HEK293 (cell line): Measurements from ENCODE around the gene ACP7.
A peak's percentile ranks its signal among the peaks of the same experiment; 100 is the strongest.

Source experiments
- EGR2 ChIP-seq: fragments of 450-650 bp; formaldehyde crosslinking; IDR thresholded peaks from 2 replicates; pipeline ENCODE4 v1.5.1; 2016; ENCODE audit warnings: low read depth, missing biosample characterization, missing genetic modification characterization
- GLI4 ChIP-seq: fragments of 450-650 bp; formaldehyde crosslinking; IDR thresholded peaks from 2 replicates; pipeline ENCODE4 v1.5.1; 2016; ENCODE audit warnings: missing biosample characterization, missing genetic modification characterization
- HOXA7 ChIP-seq: sonication (generic); formaldehyde crosslinking; IDR thresholded peaks from 2 replicates; pipeline ENCODE4 v1.8.1; 2022; ENCODE audit warnings: missing genetic modification reagents, borderline replicate concordance
- REPIN1 ChIP-seq: fragments of 450-650 bp; formaldehyde crosslinking; IDR thresholded peaks from 2 replicates; pipeline ENCODE4 v1.5.1; 2017; ENCODE audit warnings: missing biosample characterization, missing genetic modification characterization, low read depth
- SALL2 ChIP-seq: fragments of 450-650 bp; formaldehyde crosslinking; IDR thresholded peaks from 2 replicates; pipeline ENCODE4 v1.5.0; 2017; ENCODE audit warnings: missing biosample characterization, mild to moderate bottlenecking, missing genetic modification characterization, borderline replicate concordance
- SCRT2 ChIP-seq: fragments of 450-650 bp; formaldehyde crosslinking; IDR thresholded peaks from 2 replicates; pipeline ENCODE4 v1.5.1; 2016; ENCODE audit warnings: missing biosample characterization, missing genetic modification characterization
- WT1 ChIP-seq: fragments of 450-650 bp; formaldehyde crosslinking; IDR thresholded peaks from 2 replicates; pipeline ENCODE4 v1.5.1; 2016; ENCODE audit warnings: missing biosample characterization, missing genetic modification characterization
- YY1 ChIP-seq: fragments of 450-650 bp; formaldehyde crosslinking; IDR thresholded peaks from 2 replicates; pipeline ENCODE4 v1.5.1; 2018; ENCODE audit warnings: missing biosample characterization, missing genetic modification characterization
- ZBTB8A ChIP-seq: fragments of 450-650 bp; formaldehyde crosslinking; IDR thresholded peaks from 2 replicates; pipeline ENCODE4 v1.5.1; 2016; ENCODE audit warnings: missing biosample characterization, missing genetic modification characterization
- ZNF114 ChIP-seq: fragments of 450-650 bp; formaldehyde crosslinking; IDR thresholded peaks from 2 replicates; pipeline ENCODE4 v1.5.0; 2017; ENCODE audit warnings: missing biosample characterization, missing genetic modification characterization
- ZNF146 ChIP-seq: fragments of 450-650 bp; formaldehyde crosslinking; IDR thresholded peaks from 2 replicates; pipeline ENCODE4 v1.5.1; 2016; ENCODE audit warnings: missing biosample characterization, missing genetic modification characterization
- ZNF155 ChIP-seq: fragments of 450-650 bp; formaldehyde crosslinking; IDR thresholded peaks from 2 replicates; pipeline ENCODE4 v1.5.1; 2016; ENCODE audit warnings: missing biosample characterization, missing genetic modification characterization
- ZNF184 ChIP-seq: fragments of 450-650 bp; IDR thresholded peaks from 2 replicates; pipeline ENCODE4 v1.5.1; 2018; ENCODE audit warnings: missing biosample characterization, mild to moderate bottlenecking, missing genetic modification characterization
- ZNF24 ChIP-seq: fragments of 450-650 bp; formaldehyde crosslinking; IDR thresholded peaks from 2 replicates; pipeline ENCODE4 v1.5.1; 2016; ENCODE audit warnings: missing biosample characterization, missing genetic modification characterization
- ZNF324 ChIP-seq: fragments of 450-650 bp; formaldehyde crosslinking; IDR thresholded peaks from 2 replicates; pipeline ENCODE4 v1.5.1; 2016; ENCODE audit warnings: missing biosample characterization, missing genetic modification characterization
- ZNF350 ChIP-seq: fragments of 450-650 bp; formaldehyde crosslinking; IDR thresholded peaks from 2 replicates; pipeline ENCODE4 v1.5.0; 2017; ENCODE audit warnings: missing biosample characterization, mild to moderate bottlenecking, missing genetic modification characterization
- ZNF529 ChIP-seq: fragments of 450-650 bp; formaldehyde crosslinking; IDR thresholded peaks from 2 replicates; pipeline ENCODE4 v1.5.1; 2017; ENCODE audit warnings: missing genetic modification characterization, missing biosample characterization; ENCODE audit not compliant: insufficient replicate concordance
- ZNF548 ChIP-seq: fragments of 450-650 bp; formaldehyde crosslinking; IDR thresholded peaks from 2 replicates; pipeline ENCODE4 v1.5.1; 2016; ENCODE audit warnings: missing biosample characterization, missing genetic modification characterization
- ZNF558 ChIP-seq: fragments of 450-650 bp; formaldehyde crosslinking; IDR thresholded peaks from 2 replicates; pipeline ENCODE4 v1.5.1; 2016; ENCODE audit warnings: missing biosample characterization, missing genetic modification characterization
- ZNF600 ChIP-seq: fragments of 450-650 bp; formaldehyde crosslinking; IDR thresholded peaks from 2 replicates; pipeline ENCODE4 v1.5.1; 2016; ENCODE audit warnings: missing biosample characterization, missing genetic modification characterization
- ZNF626 ChIP-seq: fragments of 450-650 bp; sonication (Bioruptor Pico); formaldehyde crosslinking; IDR thresholded peaks from 2 replicates; pipeline ENCODE4 v1.5.1; 2018; ENCODE audit warnings: missing biosample characterization, missing genetic modification characterization, inconsistent platforms
- ZNF654 ChIP-seq: fragments of 450-650 bp; formaldehyde crosslinking; IDR thresholded peaks from 2 replicates; pipeline ENCODE4 v1.5.1; 2016; ENCODE audit warnings: low read depth, missing biosample characterization, missing genetic modification characterization
- ZNF670 ChIP-seq: fragments of 450-650 bp; formaldehyde crosslinking; IDR thresholded peaks from 2 replicates; pipeline ENCODE4 v1.5.1; 2016; ENCODE audit warnings: missing biosample characterization, missing genetic modification characterization, low read depth
- ZNF707 ChIP-seq: fragments of 450-650 bp; formaldehyde crosslinking; IDR thresholded peaks from 2 replicates; pipeline ENCODE4 v1.5.1; 2016; ENCODE audit warnings: missing biosample characterization, missing genetic modification characterization
- ZNF776 ChIP-seq: fragments of 450-650 bp; formaldehyde crosslinking; IDR thresholded peaks from 2 replicates; pipeline ENCODE4 v1.5.0; 2017; ENCODE audit warnings: missing biosample characterization, missing genetic modification characterization, borderline replicate concordance
- ZNF791 ChIP-seq: fragments of 450-650 bp; formaldehyde crosslinking; IDR thresholded peaks from 2 replicates; pipeline ENCODE4 v1.5.1; 2016; ENCODE audit warnings: missing biosample characterization, missing genetic modification characterization
- TF ChIP-seq, protein P1 (sequence below): fragments of 450-650 bp; formaldehyde crosslinking; IDR thresholded peaks from 2 replicates; pipeline ENCODE4 v1.5.1; 2016; ENCODE audit warnings: missing biosample characterization, missing genetic modification characterization
- TF ChIP-seq, protein P2 (sequence below): fragments of 450-650 bp; IDR thresholded peaks from 2 replicates; pipeline ENCODE4 v1.5.1; 2018; ENCODE audit warnings: missing biosample characterization, missing genetic modification characterization
- TF ChIP-seq, protein P3 (sequence below): fragments of 450-650 bp; formaldehyde crosslinking; IDR thresholded peaks from 2 replicates; pipeline ENCODE4 v1.5.1; 2017; ENCODE audit warnings: missing biosample characterization, missing genetic modification characterization
- TF ChIP-seq, protein P4 (sequence below): fragments of 450-650 bp; formaldehyde crosslinking; IDR thresholded peaks from 2 replicates; pipeline ENCODE4 v1.5.1; 2016; ENCODE audit warnings: missing biosample characterization, missing genetic modification characterization
- TF ChIP-seq, protein P5 (sequence below): fragments of 450-650 bp; formaldehyde crosslinking; IDR thresholded peaks from 2 replicates; pipeline ENCODE4 v1.5.1; 2016; ENCODE audit warnings: missing biosample characterization, missing genetic modification characterization
- TF ChIP-seq, protein P6 (sequence below): fragments of 450-650 bp; formaldehyde crosslinking; IDR thresholded peaks from 2 replicates; pipeline ENCODE4 v1.5.1; 2016; ENCODE audit warnings: missing biosample characterization, missing genetic modification characterization

ACP7 gene

DNA sequence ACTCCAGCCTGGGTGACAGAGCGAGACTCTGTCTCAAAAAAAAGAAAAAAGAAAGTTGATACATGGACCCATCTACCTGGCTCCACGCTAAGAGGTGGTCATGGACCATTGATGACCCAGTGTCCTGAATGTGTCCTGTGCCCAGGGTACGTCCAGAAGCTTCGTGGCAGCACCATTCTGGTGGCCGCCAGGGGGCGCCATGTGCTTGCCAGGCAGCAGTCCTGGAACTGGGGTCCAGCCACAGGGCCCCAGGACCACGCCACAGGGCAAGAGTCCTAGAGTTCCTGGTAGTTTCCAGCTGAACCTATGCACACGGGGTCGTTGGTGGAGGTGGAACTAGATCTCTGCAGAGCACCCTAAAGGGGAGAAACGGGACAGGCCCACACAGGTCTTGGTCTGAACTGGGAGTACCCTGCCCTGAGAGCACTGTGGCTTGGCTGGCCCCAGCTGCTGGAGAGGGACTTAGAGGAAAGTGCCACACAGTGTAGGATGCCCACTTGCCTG lies 31.9 kb upstream of the ACP7 start (continued):
- TF ChIP-seq, protein P1, sequence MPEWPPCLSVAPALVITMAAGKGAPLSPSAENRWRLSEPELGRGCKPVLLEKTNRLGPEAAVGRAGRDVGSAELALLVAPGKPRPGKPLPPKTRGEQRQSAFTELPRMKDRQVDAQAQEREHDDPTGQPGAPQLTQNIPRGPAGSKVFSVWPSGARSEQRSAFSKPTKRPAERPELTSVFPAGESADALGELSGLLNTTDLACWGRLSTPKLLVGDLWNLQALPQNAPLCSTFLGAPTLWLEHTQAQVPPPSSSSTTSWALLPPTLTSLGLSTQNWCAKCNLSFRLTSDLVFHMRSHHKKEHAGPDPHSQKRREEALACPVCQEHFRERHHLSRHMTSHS, result no peak
- TF ChIP-seq WT1 (tag by site-specific recombination) (no peak), ZNF24 (tag by site-specific recombination) (no peak), HOXA7 (CRISPR knock-in tag) (no peak), ZNF670 (tag by site-specific recombination) (no peak), SCRT2 (tag by site-specific recombination) (no peak), ZNF558 (tag by site-specific recombination) (no peak), ZNF791 (tag by site-specific recombination) (0 out of 2 replicates have a peak, but pooled peaks have one; percentile 4), ZNF350 (tag by site-specific recombination) (no peak), ZBTB8A (tag by site-specific recombination) (no peak), ZNF548 (tag by site-specific recombination) (no peak), SALL2 (tag by site-specific recombination) (no peak), ZNF626 (tag by site-specific recombination) (no peak), ZNF776 (tag by site-specific recombination) (no peak), ZNF114 (tag by site-specific recombination) (no peak), ZNF529 (no peak), ZNF324 (tag by site-specific recombination) (peak; percentile 38; the same call in 1 of the 2 replicates), EGR2 (tag by site-specific recombination) (no peak), ZNF600 (tag by site-specific recombination) (0 out of 2 replicates have a peak, but pooled peaks have one; percentile 24), YY1 (tag by site-specific recombination) (no peak), ZNF654 (peak; percentile 79), ZNF155 (no peak), ZNF707 (tag by site-specific recombination) (no peak), GLI4 (no peak), ZNF184 (tag by site-specific recombination) (no peak), REPIN1 (tag by site-specific recombination) (no peak), ZNF146 (tag by site-specific recombination) (no peak)
- TF ChIP-seq, protein P2, sequence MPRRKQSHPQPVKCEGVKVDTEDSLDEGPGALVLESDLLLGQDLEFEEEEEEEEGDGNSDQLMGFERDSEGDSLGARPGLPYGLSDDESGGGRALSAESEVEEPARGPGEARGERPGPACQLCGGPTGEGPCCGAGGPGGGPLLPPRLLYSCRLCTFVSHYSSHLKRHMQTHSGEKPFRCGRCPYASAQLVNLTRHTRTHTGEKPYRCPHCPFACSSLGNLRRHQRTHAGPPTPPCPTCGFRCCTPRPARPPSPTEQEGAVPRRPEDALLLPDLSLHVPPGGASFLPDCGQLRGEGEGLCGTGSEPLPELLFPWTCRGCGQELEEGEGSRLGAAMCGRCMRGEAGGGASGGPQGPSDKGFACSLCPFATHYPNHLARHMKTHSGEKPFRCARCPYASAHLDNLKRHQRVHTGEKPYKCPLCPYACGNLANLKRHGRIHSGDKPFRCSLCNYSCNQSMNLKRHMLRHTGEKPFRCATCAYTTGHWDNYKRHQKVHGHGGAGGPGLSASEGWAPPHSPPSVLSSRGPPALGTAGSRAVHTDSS (tag by site-specific recombination), result no peak
- TF ChIP-seq, protein P3, sequence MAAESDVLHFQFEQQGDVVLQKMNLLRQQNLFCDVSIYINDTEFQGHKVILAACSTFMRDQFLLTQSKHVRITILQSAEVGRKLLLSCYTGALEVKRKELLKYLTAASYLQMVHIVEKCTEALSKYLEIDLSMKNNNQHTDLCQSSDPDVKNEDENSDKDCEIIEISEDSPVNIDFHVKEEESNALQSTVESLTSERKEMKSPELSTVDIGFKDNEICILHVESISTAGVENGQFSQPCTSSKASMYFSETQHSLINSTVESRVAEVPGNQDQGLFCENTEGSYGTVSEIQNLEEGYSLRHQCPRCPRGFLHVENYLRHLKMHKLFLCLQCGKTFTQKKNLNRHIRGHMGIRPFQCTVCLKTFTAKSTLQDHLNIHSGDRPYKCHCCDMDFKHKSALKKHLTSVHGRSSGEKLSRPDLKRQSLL (tag by site-specific recombination), result no peak
- TF ChIP-seq, protein P4, sequence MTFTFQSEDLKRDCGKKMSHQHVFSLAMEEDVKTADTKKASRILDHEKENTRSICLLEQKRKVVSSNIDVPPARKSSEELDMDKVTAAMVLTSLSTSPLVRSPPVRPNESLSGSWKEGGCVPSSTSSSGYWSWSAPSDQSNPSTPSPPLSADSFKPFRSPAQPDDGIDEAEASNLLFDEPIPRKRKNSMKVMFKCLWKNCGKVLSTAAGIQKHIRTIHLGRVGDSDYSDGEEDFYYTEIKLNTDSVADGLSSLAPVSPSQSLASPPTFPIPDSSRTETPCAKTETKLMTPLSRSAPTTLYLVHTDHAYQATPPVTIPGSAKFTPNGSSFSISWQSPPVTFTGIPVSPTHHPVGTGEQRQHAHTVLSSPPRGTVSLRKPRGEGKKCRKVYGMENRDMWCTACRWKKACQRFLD, result no peak
- TF ChIP-seq, protein P5, sequence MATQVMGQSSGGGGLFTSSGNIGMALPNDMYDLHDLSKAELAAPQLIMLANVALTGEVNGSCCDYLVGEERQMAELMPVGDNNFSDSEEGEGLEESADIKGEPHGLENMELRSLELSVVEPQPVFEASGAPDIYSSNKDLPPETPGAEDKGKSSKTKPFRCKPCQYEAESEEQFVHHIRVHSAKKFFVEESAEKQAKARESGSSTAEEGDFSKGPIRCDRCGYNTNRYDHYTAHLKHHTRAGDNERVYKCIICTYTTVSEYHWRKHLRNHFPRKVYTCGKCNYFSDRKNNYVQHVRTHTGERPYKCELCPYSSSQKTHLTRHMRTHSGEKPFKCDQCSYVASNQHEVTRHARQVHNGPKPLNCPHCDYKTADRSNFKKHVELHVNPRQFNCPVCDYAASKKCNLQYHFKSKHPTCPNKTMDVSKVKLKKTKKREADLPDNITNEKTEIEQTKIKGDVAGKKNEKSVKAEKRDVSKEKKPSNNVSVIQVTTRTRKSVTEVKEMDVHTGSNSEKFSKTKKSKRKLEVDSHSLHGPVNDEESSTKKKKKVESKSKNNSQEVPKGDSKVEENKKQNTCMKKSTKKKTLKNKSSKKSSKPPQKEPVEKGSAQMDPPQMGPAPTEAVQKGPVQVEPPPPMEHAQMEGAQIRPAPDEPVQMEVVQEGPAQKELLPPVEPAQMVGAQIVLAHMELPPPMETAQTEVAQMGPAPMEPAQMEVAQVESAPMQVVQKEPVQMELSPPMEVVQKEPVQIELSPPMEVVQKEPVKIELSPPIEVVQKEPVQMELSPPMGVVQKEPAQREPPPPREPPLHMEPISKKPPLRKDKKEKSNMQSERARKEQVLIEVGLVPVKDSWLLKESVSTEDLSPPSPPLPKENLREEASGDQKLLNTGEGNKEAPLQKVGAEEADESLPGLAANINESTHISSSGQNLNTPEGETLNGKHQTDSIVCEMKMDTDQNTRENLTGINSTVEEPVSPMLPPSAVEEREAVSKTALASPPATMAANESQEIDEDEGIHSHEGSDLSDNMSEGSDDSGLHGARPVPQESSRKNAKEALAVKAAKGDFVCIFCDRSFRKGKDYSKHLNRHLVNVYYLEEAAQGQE (tag by site-specific recombination), result no peak
- TF ChIP-seq, protein P6, sequence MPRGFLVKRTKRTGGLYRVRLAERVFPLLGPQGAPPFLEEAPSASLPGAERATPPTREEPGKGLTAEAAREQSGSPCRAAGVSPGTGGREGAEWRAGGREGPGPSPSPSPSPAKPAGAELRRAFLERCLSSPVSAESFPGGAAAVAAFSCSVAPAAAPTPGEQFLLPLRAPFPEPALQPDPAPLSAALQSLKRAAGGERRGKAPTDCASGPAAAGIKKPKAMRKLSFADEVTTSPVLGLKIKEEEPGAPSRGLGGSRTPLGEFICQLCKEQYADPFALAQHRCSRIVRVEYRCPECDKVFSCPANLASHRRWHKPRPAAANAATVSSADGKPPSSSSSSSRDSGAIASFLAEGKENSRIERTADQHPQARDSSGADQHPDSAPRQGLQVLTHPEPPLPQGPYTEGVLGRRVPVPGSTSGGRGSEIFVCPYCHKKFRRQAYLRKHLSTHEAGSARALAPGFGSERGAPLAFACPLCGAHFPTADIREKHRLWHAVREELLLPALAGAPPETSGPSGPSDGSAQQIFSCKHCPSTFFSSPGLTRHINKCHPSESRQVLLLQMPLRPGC (tag by site-specific recombination), result no peak
